Muscle layer of colon (tissue), 2 donors: Measurements from ENCODE around the gene RHEB.

ENCODE experiments used
- H3K27ac ChIP-seq: one replicate; pipeline ENCODE4 v1.7.0; 2013; ENCODE audit warnings: low read depth, mild to moderate bottlenecking, low read length, moderate library complexity
- H3K27me3 ChIP-seq, 2 donors: one replicate each; pipeline ENCODE4 v1.7.0; 2013; ENCODE audit warnings: low read length in 2 of 2, mild to moderate bottlenecking in 2 of 2; ENCODE audit not compliant: insufficient read depth in 2 of 2, control insufficient read depth in 1 of 2
- H3K36me3 ChIP-seq: one replicate; pipeline ENCODE4 v1.7.0; 2013; ENCODE audit warnings: mild to moderate bottlenecking, low read length; ENCODE audit not compliant: insufficient read depth
- H3K4me1 ChIP-seq: one replicate; pipeline ENCODE4 v1.7.0; 2013; ENCODE audit warnings: mild to moderate bottlenecking, low read length; ENCODE audit not compliant: insufficient read depth
- H3K4me3 ChIP-seq, 2 donors: one replicate each; pipeline ENCODE4 v1.7.0; 2013; ENCODE audit warnings: low read length in 2 of 2, low read depth in 1 of 2, mild to moderate bottlenecking in 1 of 2, moderate library complexity in 1 of 2
- H3K9ac ChIP-seq: one replicate; pipeline ENCODE4 v1.7.0; 2013; ENCODE audit warnings: low read length
- H3K9me3 ChIP-seq: one replicate; pipeline ENCODE4 v1.7.0; 2013; ENCODE audit warnings: mild to moderate bottlenecking, low read length
- donor health status: abdominal sarcoma.
- donor health status: Adenocarcinoma of cecum.

Gene RHEB

DNA sequence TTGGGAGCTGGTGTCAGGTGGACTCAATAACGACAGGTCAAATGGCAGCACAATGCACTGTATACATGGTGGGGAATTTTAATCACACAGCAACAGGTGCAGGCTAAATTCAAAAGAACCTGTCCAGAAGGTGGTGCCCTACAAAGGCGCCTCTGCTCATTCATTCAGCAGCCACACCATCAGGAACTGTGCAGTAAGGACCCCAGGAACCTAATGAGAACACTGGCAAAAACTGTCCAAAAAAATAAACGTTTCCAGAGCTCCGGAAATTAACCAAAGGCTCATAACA is 57.8 kb downstream of the RHEB start:
- H3K9ac ChIP-seq: peak overlapping the region; percentile 40
- no peaks in the 10 kb centered on the region for H3K27me3 ChIP-seq
- H3K9me3 ChIP-seq: peaks cover 4% of the 10 kb centered on the region
- peaks cover 20% of the 10 kb centered on the region for H3K36me3 ChIP-seq
- H3K27ac ChIP-seq: peak overlapping the region; percentile 92
- H3K4me1 ChIP-seq: peaks cover 32% of the 10 kb centered on the region
- peak overlapping the region in 1 of 2 donors; percentile 23 for H3K4me3 ChIP-seq

- H3K36me3 ChIP-seq: peaks cover 18% of the 10 kb centered on the region
- H3K4me1 ChIP-seq: peaks cover 32% of the 10 kb centered on the region
- peaks cover 4% of the 10 kb centered on the region for H3K9me3 ChIP-seq
- peak overlapping the region; percentile 92 for H3K27ac ChIP-seq
- H3K9ac ChIP-seq: peak overlapping the region; percentile 40
- H3K27me3 ChIP-seq: no peaks in the 10 kb centered on the region
- H3K4me3 ChIP-seq: peak overlapping the region; percentile 7 to 62
Observed at GRCh38 chr7:151461096-151461941, 58.4 kb downstream of the RHEB start.

GRCh38 chr7:151460474-151460855 is 59.2 kb downstream of the RHEB start:
- Histone ChIP-seq H3K27ac (peak overlapping the region; percentile 92), H3K4me3 (peak overlapping the region; percentile 26 to 62), H3K36me3 (peaks cover 10% of the 10 kb centered on the region), H3K9me3 (peaks cover 4% of the 10 kb centered on the region), H3K4me1 (peaks cover 32% of the 10 kb centered on the region), H3K9ac (peak overlapping the region; percentile 30), H3K27me3 (no peaks in the 10 kb centered on the region)

- peak overlapping the region; percentile 92 for H3K27ac ChIP-seq
- peak overlapping the region; percentile 45 to 62 for H3K4me3 ChIP-seq
- H3K4me1 ChIP-seq: peaks cover 32% of the 10 kb centered on the region
- peak overlapping the region; percentile 75 for H3K9ac ChIP-seq
- peaks cover 4% of the 10 kb centered on the region for H3K36me3 ChIP-seq
- H3K9me3 ChIP-seq: peaks cover 4% of the 10 kb centered on the region
- no peaks in the 10 kb centered on the region for H3K27me3 ChIP-seq
Observed at GRCh38 chr7:151459726-151460473, 59.8 kb downstream of the RHEB start.

DNA sequence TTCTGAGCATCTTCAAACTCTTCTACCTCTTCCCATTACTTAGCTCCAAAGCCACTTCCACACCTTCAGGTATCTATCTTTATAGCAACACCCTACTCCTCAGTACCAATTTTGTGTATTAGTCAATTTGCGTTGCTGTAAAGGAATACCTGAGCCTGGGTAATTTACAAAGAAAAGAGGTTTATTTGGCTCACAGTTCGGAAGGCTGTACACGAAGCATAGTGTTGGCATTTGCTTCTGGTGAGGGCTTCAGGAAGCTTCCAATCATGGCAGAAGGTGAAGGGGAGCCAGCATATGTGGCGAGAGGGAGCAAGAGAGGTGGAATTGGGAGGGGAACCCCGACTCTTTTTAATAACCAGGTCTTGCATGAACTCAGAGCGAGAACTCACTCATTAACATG is 62.2 kb downstream of the RHEB start:
- Histone ChIP-seq H3K4me3 (no peak overlapping the region), H3K27me3 (no peaks in the 10 kb centered on the region), H3K27ac (no peak overlapping the region), H3K9me3 (no peaks in the 10 kb centered on the region), H3K9ac (no peak overlapping the region), H3K4me1 (peaks cover 32% of the 10 kb centered on the region), H3K36me3 (no peaks in the 10 kb centered on the region)

GRCh38 chr7:151456782-151457181 is 62.9 kb downstream of the RHEB start:
- Histone ChIP-seq H3K9me3 (no peaks in the 10 kb centered on the region), H3K4me3 (no peak overlapping the region), H3K9ac (no peak overlapping the region), H3K27me3 (no peaks in the 10 kb centered on the region), H3K27ac (no peak overlapping the region), H3K4me1 (peaks cover 25% of the 10 kb centered on the region), H3K36me3 (no peaks in the 10 kb centered on the region)

GRCh38 chr7:151456276-151456675 is 63.4 kb downstream of the RHEB start:
- H3K9me3 ChIP-seq: no peaks in the 10 kb centered on the region
- H3K4me1 ChIP-seq: peaks cover 20% of the 10 kb centered on the region
- H3K27me3 ChIP-seq: no peaks in the 10 kb centered on the region
- no peak overlapping the region for H3K9ac ChIP-seq
- H3K27ac ChIP-seq: no peak overlapping the region
- H3K4me3 ChIP-seq: no peak overlapping the region
- no peaks in the 10 kb centered on the region for H3K36me3 ChIP-seq

- H3K9ac ChIP-seq: no peak overlapping the region
- H3K4me3 ChIP-seq: no peak overlapping the region
- H3K4me1 ChIP-seq: peaks cover 14% of the 10 kb centered on the region
- no peaks in the 10 kb centered on the region for H3K27me3 ChIP-seq
- no peaks in the 10 kb centered on the region for H3K9me3 ChIP-seq
- H3K27ac ChIP-seq: no peak overlapping the region
- H3K36me3 ChIP-seq: no peaks in the 10 kb centered on the region
Observed at GRCh38 chr7:151455690-151456089, 64.0 kb downstream of the RHEB start.

DNA sequence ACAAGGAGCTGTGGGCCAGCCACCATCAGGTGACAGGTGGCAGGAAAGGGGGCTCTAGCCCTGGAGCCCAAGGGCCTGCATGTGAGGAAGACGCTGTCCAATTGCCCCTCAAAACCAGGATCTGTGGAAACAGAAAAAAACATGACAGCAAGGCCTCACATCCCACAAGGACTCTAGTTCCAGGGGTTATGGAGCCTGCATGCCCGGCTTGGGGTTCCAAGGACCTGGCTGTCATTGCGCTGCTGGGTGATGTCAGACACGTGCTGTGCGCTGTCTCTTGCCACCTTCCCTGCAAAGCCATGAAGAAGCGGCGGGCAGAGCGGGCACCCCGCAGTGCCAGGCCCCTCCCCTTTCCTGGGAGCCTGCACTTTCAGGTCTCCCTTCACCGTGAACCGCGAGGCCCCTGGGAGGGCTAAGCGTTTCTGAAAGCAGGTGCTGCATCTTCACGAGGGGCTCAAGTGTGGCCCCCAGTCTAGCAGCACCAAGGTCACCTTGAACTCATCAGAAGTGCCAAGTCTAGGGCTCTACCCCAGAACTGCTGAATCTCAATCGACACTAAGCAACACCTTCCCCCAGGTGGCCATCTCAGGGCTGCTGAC is 64.7 kb downstream of the RHEB start:
- Histone ChIP-seq H3K4me3 (no peak overlapping the region), H3K4me1 (peaks cover 9% of the 10 kb centered on the region)

DNA sequence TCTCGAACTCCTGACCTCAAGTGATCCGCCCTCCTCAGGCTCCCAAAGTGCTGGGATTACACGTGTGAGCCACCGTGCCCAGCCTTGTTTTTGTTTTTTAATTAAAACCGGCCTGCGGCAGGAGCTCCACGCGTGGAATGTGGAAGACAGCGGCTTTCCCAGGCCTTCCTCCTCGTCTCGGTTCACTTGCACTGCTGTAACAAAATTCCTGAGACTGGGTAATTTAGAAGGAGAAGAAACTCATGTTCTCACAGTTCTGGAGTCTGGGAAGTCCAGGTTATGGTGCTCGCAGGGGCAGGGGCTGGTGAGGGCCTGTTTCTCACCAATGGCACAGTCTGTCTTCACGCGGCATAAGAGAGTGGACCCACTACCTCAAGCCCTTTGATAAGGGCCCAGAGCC is 65.4 kb downstream of the RHEB start:
- Histone ChIP-seq H3K27ac (no peak overlapping the region), H3K36me3 (no peaks in the 10 kb centered on the region), H3K9me3 (no peaks in the 10 kb centered on the region), H3K9ac (no peak overlapping the region), H3K4me3 (no peak overlapping the region), H3K4me1 (peaks cover 5% of the 10 kb centered on the region), H3K27me3 (no peaks in the 10 kb centered on the region)

More for the DNA sequence above, 64.7 kb downstream of the RHEB start:
- Histone ChIP-seq H3K36me3 (no peaks in the 10 kb centered on the region), H3K27me3 (no peaks in the 10 kb centered on the region), H3K9ac (no peak overlapping the region), H3K9me3 (no peaks in the 10 kb centered on the region), H3K27ac (no peak overlapping the region)

DNA sequence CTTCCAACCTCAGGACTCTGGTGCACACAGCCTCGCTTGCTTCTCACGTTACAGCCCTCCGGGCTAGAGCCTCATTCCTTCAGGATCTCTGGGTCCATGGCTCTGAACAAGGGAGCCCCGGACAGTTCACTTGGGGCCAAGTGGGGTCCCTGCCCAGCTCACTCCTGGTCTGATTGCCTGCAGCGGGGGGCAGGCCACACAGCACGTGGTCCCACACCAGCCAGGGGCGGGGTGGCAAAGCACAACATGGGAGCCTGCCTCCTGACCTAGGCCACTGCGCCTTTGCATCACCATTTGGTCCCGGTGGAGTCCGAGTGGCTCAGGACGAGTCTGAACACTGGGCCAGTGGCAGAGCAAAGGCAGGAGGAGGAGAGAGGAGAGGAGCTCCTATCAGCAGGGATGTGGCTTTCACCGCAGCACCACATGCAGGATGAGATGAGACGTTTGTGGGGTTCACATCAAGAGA is 66.3 kb downstream of the RHEB start:
- H3K4me1 ChIP-seq: no peaks in the 10 kb centered on the region
- H3K36me3 ChIP-seq: no peaks in the 10 kb centered on the region
- no peak overlapping the region for H3K9ac ChIP-seq
- no peaks in the 10 kb centered on the region for H3K27me3 ChIP-seq
- H3K9me3 ChIP-seq: no peaks in the 10 kb centered on the region
- H3K27ac ChIP-seq: no peak overlapping the region
- H3K4me3 ChIP-seq: no peak overlapping the region
